GM21717 (cell line): ENCODE measurements around the gene MLX.
"Not testable (repeated sequence)": the region's sequence is repeated elsewhere in the genome, so short reads cannot be mapped to it uniquely, and the experiment has no call there.

Experiments used
- ATAC-seq: cut with Tn5 transposase; IDR thresholded peaks from one replicate; pipeline ENCODE4 v1.9.1; 2021; ENCODE audit warnings: mild to moderate bottlenecking, moderate library complexity; ENCODE audit not compliant: unreplicated experiment

MLX gene

DNA sequence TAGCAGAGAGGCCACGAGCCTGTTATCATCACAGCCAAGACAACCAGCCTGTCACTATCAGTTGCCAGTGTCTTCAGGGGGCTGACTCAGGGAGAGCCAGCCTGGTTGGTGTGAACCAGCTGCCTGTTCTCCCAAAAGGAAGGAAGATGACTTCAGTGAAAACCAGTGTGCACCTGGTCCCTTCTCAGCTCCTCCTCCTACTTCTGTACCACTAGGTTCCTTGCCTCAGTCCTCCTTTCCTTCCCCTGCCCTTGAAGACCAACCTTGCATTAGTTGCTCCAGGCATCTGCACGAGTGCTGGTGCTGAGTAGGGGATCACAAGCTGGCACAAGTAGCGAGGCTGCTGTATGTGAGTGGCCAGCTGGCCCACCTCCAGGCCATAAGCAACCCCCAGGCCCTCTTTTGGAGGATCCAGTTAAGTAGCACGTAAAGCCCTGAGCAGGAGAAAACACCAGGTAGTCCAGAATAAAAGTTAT, 51.1 kb downstream of the MLX start:
- peak; percentile 19 for ATAC-seq

DNA sequence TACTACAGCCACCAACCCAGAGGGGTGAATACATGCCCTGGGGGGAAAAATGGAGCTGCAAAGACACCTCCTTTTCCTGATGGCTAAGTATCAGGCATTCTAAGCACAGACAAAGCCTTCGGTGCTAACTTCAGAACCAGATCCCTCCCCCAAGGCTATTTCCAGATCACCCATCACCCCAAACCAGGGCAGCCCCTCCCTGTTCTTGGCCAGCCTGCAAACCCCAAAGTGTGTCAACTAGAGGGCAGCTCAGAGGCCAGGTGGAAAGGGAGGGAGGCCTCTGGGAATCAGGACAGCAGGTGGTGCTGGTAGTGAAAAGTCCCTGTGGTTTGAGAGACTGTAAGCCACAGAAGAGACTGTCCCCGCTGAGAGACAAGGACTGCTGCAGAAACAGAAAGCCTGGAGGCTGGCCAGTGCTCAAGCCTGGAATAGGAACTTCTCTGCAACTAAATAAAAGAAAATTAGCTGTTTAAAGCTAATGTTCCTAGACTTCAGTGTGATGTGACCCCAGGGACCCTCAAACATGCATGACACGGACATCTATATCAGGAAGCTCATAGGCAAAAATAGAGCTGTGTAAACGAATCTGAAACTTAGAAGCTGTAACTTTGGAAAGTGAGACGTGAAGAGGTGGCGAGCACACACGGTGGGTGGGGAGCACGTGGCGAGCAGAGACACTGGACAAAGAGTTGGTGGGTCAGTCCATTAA, 51.7 kb downstream of the MLX start:
- peak; percentile 57 for ATAC-seq

DNA sequence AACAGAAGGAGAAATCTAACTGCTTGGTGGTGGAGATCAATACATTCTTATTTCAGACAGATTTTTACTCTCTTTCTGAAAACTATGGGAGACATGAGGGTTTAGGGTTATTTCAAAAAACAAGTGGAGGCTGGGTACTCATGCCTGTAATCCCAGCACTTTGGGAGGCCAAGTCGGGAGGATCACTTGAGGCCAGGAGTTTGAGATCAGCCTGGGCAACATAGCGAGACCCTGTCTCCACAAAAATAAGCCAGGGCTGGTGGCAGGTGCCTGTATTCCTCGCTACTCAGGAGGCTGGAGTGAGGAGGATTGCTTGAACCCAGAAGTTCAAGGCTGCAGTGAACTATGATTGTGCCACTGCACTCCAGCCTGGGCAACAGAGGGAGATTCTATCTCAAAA, 55.1 kb downstream of the MLX start:
- ATAC-seq = not testable (repeated sequence)
